Measurements from ENCODE around the gene NWD2.

DNA sequence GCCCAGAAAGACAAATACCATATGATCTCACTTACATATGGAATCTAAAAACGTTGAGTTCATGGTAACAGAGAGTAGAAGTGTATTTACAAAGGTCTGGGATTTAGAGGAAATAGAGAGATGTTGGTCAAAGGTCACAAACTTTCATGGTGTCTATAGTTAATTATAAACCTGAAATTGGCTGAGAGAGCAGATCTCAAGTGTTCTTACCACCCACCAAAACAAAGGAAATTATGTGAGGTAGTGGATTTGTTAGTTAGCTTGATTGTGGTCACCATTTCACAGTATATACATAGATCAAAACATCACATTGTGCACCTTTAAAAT, 186.8 kb downstream of the NWD2 start:
- TF ChIP-seq, protein P1, sequence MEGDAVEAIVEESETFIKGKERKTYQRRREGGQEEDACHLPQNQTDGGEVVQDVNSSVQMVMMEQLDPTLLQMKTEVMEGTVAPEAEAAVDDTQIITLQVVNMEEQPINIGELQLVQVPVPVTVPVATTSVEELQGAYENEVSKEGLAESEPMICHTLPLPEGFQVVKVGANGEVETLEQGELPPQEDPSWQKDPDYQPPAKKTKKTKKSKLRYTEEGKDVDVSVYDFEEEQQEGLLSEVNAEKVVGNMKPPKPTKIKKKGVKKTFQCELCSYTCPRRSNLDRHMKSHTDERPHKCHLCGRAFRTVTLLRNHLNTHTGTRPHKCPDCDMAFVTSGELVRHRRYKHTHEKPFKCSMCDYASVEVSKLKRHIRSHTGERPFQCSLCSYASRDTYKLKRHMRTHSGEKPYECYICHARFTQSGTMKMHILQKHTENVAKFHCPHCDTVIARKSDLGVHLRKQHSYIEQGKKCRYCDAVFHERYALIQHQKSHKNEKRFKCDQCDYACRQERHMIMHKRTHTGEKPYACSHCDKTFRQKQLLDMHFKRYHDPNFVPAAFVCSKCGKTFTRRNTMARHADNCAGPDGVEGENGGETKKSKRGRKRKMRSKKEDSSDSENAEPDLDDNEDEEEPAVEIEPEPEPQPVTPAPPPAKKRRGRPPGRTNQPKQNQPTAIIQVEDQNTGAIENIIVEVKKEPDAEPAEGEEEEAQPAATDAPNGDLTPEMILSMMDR (conservative IDR thresholded peaks at IDR 0.05) = no peak
- no peak for TF ChIP-seq EZH2 (IDR thresholded peaks at IDR 0.05; ENCODE audit: low read depth)
